GM12874 (cell line): ENCODE data around the gene C1orf159.

Experiments
- CTCF ChIP-seq: IDR thresholded peaks from 2 replicates; pipeline ENCODE4 v1.5.1; 2011; ENCODE audit warnings: low read depth, mild to moderate bottlenecking, control low read depth, low read length, moderate library complexity; ENCODE audit not compliant: insufficient read depth

Gene C1orf159

GRCh38 chr1:1049318-1050165 is 66.3 kb downstream of the C1orf159 start:
- TF ChIP-seq CTCF: no peak

- TF ChIP-seq CTCF: no peak
Observed at GRCh38 chr1:1048765-1049164, 67.1 kb downstream of the C1orf159 start.

- TF ChIP-seq CTCF: no peak
Observed at GRCh38 chr1:1047963-1048362, 67.9 kb downstream of the C1orf159 start.

- no peak for TF ChIP-seq CTCF
Observed at GRCh38 chr1:1047407-1047806, 68.5 kb downstream of the C1orf159 start.

GRCh38 chr1:1046767-1047166 is 69.1 kb downstream of the C1orf159 start:
- TF ChIP-seq CTCF: no peak

GRCh38 chr1:1046243-1046642 is 69.6 kb downstream of the C1orf159 start:
- TF ChIP-seq CTCF: no peak

GRCh38 chr1:1045129-1045528 is 70.8 kb downstream of the C1orf159 start:
- no peak for TF ChIP-seq CTCF
